GM18498 (cell line): Measurements from ENCODE around the gene TMEM18.

ENCODE experiments used
- ATAC-seq: cut with Tn5 transposase; IDR thresholded peaks from one replicate; pipeline ENCODE4 v1.9.1; 2021; ENCODE audit warnings: mild to moderate bottlenecking, moderate library complexity; ENCODE audit not compliant: unreplicated experiment

Gene TMEM18

DNA sequence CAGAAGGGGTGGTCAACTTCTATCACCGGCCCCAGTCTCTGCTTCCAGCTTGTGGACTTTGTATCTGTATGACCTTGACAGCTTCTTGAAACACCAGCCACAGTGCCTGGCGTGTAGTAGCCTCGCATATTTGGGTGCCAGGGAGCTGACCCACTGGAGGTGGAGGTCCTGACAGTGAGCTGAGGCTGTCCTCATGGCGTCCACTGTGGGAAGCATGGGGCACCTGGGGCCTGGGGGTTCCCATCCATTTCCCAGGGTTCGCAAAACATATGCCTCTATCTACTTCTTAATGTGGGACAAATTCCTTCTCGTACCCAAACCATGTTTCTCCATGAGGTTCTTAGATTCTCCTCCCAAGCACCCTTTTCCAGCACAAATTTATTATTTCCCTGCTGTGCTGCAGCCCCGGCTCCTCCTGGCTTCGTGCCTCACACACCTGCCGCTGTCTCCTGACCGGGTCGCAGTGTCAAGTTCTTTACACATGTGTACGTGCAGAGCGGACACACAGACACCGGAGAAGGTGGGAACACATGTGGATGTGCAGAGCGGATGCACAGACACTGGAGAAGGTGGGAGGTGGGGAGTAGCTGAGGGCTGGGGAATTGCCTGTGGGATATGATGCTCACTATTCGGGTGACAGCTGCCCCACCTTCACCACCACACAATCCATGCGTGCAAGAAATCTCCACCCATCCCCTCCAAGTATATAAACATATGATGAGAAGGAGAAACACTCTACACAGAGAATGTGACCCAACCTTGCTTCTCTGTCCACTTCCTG, 23.4 kb downstream of the TMEM18 start:
- no peak for ATAC-seq

DNA sequence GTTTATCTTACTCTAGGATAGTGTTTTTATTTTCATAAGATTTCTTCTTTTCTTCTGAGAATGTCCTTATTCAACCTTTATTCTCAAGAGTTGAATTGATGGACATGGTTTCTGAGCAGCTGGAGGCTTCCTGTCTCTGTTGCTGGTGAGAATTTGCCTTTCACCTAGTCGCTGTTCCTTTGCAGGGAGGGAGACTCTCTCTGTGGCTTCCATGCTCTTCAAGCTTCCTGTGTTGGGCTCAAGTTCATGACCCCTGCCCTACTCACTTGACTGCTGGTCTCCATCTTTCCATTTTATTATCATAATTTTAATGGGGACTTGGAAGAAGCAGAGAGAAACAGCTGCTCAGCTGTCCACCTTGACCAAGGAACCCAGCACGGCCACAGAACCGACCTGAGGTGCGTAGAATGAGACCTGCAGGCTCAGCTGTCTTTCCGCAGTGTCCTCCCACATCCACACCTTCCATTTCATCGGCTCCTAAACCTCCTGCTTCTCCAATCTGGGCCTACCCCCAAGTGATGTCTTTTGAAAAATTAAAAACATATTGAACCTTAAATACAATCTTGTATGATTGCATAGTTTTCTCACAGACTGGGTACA, 24.2 kb downstream of the TMEM18 start:
- no peak for ATAC-seq

- no peak for ATAC-seq
These were observed 25.2 kb downstream of the TMEM18 start for GRCh38 chr2:651951-652373.

DNA sequence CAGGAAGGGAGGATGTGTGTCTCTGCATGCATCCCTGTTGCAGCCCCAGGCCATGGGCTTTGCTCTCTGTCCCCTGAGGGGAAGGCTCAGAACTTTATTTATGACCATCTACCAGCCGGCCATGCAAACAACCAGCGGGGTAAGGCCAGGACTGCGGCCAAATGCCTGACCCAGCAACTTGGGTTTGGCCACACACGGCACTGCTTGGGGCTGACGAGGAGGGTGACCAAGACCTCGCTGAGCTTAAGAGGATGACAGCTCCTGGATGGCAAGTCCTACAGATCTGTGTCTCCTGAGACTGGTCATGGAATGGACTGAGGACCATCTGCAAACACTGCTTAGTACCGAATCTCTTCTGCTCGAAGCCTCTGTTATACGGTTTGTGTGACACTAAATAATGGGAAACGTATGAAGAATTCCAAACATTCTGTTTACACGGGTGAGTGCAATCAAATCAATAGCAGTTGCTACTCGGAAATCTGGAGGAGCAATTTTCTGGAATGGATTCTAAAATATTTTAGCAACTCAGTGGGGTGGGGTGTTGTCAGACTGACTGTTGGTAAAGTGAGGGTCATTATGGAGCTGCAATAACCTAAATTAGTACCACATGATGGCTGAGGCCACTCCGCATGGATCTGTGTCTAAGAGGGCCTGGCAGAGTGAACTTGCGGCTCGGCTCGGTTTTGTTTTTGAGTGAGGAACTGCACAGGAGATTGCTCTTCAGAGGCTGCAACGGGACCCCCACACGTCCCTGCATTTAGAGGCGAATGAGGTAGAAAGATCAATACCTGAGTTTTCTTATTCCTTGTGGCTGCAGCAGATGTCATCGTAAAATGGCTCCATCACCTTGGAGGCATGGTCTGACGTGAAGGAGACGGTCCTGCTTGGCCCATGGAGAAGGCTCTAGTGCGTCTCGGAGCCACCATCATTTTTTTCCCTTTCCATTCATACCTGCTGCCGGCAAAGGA, 26.6 kb downstream of the TMEM18 start:
- ATAC-seq: no peak

DNA sequence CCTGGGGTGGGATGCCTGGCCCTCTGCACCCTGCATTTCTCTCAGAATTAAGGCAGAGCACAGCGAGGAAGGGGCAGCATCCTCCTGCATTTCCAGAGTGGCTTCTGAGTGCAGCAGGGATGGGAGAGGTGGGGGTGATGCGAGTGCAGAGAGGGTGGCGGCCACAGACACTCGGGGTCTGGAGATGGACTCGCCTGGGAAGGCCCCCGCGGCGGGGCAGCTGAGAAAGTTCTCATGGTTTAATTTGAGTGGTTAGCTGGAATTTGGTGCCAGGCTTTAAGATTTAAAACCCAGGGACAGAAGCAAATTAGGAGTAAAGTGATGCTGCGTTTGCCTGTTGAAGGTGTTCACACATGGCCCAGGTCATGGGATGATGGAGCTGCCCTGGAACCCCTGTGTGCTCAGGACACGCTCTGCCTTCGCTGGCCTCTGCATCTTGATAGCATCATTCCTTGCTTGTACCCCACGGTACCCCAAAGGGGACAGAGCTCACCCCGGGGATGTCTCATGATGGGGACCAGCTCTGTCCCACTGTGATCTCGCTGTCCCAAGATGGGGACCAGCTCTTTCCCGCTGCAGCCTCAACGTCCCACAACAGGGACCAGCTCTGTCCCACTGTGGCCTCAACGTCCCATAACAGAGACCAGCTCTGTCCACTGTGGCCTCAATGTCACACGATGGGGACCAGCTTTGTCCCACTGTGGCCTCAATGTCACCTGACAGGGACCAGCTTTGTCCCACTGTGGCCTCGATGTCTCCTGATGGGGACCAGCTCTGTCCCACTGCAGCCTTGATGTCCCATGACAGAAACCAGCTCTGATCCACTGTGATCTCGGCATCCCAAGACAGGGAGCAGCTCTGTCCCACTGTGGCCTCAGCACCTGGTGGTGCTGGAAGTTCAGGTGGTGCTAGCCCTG, 27.5 kb downstream of the TMEM18 start:
- no peak for ATAC-seq

DNA sequence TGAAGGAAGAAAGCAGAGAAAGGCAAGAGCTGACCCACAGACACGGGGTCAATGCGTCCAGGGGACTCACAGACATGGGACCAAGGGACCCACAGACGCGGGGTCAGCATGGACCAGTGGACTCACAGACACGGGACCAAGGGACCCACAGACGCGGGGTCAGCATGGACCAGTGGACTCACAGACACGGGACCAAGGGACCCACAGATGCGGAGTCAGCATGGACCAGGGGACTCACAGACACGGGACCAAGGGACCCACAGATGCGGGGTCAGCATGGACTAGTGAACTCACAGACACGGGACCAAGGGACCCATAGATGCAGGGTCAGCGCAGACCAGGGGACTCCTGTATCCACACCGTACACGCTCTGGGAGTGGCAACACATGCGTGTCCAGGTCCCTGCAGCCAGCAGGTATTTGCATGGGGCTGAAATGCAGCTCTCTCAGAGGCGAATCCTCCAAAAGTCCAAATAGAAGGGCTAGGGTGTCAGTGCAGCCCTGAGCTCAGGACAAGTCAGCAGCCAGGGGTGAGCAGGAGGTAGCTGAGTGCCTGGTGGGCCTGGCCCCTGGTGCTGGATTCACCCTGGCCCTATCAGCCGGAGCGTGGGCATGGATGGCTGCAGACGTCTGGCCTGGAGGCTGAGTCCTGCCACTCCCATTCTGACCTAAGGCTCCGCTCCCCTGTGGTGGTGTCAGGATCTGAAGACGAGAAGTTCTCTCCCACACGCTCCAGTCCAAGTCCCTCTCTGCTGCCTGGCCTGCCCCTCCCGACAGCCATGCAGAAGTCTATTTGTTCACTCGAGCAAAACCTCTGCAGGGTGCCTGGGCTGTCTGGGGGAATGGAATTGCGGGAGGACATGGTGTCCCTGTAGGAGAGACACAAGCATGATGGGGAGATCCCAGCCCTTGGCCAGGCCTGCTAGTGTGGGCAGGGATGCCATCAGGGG, 28.5 kb downstream of the TMEM18 start:
- no peak for ATAC-seq

GRCh38 chr2:647691-648231, 29.4 kb downstream of the TMEM18 start:
- ATAC-seq: no peak

- no peak for ATAC-seq
These were observed 30.1 kb downstream of the TMEM18 start for GRCh38 chr2:647003-647560.

- ATAC-seq: no peak
These were observed 32.3 kb downstream of the TMEM18 start for GRCh38 chr2:644871-645270.

GRCh38 chr2:643761-644160, 33.4 kb downstream of the TMEM18 start:
- no peak for ATAC-seq

DNA sequence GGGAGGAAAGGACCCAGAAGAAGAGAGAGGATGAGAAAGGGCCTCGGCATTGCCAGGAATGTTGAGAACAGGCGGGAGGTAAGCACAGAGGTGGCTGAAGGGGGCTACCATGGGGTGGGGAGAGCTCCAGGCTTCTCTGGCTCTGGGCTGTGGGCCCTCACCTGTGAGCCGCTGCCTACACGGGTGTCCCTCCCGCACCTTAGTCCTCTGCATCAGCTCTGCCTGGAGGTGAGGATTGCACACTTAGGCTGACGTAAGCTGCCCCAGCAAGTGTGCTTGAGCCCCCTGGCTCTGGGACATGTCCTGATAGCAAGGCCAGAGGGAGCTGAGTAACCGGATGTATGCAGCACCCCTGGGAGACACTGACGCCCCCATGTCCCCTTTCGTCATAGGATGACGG, 33.9 kb downstream of the TMEM18 start:
- no peak for ATAC-seq

DNA sequence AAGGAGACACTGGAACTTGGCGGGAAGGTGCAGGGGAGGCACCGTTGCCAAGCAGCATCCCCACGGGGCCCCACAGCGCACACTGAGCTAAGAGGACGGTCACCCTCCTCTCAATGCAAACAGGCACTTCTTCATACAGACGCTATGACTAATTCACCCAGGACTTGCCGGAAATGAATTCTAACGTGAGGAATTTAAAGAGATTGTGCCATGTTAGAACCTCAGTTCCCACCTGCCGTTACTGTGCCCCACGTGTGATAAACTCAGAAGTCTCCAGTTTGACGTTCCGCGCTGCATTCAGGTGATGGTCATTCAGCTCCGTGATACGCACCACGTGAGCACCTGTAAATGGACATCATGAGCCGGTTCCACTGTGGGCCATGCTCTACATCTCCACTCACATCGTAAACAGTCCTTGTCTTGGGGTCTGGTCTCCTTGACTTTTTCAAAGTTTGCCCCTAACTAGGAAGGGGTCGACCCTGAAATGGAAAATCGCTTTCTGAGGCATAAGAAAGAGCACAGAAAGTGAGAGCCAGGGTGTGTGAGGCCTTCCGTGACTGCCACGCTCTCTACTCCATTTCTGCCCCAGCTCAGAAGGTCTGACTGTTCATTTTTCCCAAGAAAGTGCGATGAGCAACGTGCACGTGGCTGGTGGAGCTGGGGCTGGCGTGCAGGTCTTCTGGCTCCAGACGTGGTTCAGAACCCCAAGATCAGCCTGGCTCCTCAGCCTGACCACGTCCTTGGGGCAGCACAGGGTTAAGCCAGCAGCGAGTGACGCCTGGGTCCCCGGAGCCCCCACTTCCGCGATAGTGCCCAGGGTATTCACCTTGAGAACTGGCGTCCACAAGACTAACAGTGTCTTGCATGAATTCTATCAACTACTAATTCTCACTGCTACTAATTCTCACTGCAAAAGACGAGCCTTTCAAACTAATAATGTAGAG, 35.1 kb downstream of the TMEM18 start:
- ATAC-seq: no peak

DNA sequence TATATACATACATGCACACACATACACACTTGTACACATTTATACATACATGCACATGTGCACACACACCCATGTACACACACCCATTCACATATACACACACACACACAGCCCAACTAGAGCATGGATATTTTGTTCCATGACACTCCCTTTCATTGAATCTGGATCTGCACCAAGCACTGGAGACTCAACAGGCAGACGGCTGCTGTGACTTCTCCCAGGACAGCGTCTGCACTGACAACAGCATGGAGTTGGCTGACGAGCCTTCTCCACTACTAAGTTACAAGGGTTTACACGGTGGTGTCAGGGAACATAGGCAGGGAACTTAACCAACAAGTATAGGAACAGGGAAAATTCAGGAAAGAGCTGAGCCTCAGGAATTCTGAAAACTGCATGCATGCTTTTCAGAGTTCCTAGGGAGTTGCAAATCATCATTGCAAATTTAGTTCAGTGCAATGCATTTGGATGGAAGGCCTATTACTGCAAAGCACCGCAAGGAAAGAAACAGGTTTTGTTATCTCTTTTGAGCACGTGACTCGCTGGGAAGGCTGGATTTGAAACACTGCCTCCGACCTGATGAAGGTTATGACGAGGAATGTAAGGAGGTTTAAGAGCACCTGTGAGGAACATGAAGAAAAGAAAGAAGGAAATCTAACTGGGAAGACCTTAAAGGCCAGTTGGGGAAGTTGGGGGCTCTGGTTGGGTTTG, 35.9 kb downstream of the TMEM18 start:
- no peak for ATAC-seq

GRCh38 chr2:639703-640102, 37.5 kb downstream of the TMEM18 start:
- ATAC-seq: no peak

DNA sequence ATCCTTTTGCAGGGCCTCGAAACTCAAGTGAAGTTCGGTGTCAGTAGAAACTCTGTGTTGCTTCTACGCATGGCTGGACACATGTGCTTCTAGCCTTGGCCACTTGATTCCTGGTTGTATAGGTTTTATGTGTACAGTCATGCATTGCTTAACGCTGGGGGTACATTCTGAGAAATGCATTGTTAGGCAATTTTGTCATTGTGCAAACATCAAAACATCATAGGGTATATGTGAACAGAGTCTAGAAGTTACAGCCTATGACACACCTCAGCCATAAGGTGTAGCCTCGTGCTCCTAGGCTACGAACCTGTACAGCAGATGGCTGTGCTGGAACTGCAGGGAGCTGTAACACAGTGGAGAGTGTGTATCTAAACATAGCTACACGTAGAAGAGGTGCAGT, 39.4 kb downstream of the TMEM18 start:
- no peak for ATAC-seq

DNA sequence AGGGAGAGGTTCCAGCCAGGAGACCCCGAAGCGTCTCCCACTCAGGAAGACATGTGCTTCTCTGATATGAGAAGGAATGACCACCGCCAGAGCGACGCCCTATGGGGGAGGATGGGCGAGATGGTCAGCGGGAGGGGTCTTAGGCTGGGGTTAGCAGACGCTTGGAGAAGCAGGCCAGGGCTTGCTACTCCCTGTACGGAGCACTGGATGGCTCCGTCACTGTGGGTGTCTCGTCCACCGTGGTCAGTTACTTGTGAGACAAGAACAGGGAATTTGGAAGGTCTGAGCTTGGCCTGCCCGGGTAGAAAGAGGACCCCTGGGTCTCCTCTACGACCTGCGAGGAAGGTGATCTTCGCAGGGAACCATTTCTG, 39.8 kb downstream of the TMEM18 start:
- ATAC-seq: no peak
